ENCODE data around the gene FCGR2B.
"Not testable (repeated sequence)": the region's sequence is repeated elsewhere in the genome, so short reads cannot be mapped to it uniquely, and the experiment has no call there.

FCGR2B gene

GRCh38 chr1:161662684-161663339 is at the start of gene FCGR2B:
Gene FCGR2B, plus strand, starts transcription at chr1:161663143. Its CDS starts 99 bp downstream, at chr1:161663242.
- not testable (repeated sequence) for DNase-seq (ENCODE audit: low read depth, low spot score)

GRCh38 chr1:161616417-161616816 is 46.5 kb upstream of the FCGR2B start:
- DNase-seq (ENCODE audit: low read depth, low spot score): not testable (repeated sequence)

GRCh38 chr1:161618517-161618916 is 44.4 kb upstream of the FCGR2B start:
- not testable (repeated sequence) for DNase-seq (ENCODE audit: low read depth, low spot score)

GRCh38 chr1:161620399-161620798 is 42.5 kb upstream of the FCGR2B start:
- not testable (repeated sequence) for DNase-seq (ENCODE audit: low read depth, low spot score)

DNA sequence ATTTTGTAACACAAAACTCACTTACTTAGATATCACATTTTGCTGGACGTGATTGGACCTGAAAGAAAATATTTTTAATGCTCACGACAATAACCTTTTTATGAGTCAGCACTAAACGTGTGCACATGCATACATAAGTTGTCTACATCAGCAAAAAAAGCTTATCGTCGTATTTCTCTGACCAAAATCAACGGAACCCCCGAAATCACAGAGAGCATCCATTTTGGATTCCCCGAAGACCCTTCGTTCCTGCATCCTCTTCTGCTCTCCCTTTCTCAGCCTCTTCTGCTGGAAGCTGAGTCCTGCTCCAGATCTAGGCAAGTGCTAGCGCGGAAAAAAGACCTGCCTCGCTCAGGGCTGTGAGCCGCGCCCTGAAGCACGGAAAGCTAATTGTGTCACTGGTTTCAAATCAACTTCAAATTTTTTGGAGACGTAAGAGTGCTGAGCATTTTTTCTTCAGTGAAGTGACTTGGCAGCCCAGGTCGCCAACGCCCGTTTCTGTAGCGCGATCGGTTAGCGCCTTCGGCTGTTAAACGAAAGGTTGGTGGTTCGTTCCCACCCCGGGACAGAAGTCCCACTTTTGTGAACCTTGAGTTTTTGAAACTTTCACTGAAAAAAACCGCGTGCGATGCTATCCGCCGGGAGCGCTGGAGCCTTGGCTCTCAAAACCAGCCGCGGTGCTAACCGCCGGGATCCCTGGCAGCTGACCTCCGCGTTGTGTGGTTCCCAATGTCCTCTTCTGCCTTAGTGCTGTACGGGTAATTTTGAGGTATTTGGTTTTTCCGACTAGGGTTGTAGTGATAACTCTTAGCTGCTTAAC is 41.6 kb upstream of the FCGR2B start:
- DNase-seq (ENCODE audit: low read depth, low spot score): peak; percentile 77

GRCh38 chr1:161622054-161622453 is 40.9 kb upstream of the FCGR2B start:
- DNase-seq (ENCODE audit: low read depth, low spot score): not testable (repeated sequence)

DNA sequence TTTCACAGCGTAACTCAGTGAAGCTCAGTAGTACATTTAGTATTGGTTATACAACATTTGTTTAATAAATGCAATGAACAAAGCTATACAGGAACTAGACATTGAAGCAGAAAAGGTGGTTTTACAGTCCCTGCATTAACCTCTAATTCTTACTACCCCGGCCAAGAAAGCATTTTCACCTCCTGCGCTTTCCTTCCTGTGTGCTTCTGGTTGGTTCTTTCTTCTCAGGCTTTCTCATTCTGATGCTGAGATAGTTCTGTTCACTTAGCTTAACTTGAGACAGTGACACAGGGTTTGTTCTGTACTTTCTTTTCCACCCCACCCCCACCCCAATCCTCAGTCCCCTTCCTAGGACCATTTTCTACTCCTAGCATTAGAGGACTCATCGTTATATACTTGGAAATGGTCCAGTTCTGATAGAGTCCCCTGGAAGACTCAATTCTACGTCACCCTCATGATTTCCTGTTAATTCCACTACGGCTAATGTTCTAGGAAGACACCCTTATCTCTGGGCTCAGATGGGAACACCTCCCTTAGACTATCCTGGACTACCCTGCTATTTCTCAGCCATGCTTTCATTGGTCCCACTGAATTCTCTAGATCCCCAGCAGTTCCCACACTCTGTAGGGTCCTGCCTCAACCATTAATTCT is 39.4 kb upstream of the FCGR2B start:
- DNase-seq (ENCODE audit: low read depth, low spot score): not testable (repeated sequence)

GRCh38 chr1:161624605-161625004 is 38.3 kb upstream of the FCGR2B start:
- DNase-seq (ENCODE audit: low read depth, low spot score): not testable (repeated sequence)

GRCh38 chr1:161626445-161627146 is 36.3 kb upstream of the FCGR2B start:
- not testable (repeated sequence) for DNase-seq (ENCODE audit: low read depth, low spot score)

DNA sequence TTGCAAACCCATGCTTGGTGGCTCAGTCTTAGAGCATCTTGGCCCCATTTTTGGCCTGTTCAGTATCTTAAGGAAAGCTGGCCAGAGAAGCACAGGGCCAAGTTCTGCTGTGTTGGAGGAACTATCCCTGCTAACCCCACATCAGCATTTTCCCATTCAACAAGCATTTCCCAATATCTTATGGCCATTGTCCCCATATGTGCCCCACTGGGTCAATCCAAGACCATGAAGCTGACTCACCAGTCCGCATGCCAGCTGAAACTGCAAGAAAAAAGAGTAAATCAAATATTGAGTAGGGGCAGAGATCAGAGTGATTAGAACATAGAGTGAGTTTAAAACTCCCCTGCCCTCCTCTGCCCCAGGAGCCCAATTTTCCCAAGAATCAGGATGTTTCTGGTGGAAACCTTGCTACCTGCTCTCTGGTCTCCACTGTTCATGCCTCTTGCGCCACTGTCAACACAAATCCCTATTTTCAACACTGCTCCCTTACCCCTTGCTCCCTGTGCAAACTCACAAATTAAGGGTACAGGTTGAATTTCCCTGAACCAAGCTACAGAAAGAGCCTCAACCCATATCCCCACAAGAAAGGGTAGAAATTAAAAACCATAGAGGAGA is 32.7 kb upstream of the FCGR2B start:
- not testable (repeated sequence) for DNase-seq (ENCODE audit: low read depth, low spot score)

DNA sequence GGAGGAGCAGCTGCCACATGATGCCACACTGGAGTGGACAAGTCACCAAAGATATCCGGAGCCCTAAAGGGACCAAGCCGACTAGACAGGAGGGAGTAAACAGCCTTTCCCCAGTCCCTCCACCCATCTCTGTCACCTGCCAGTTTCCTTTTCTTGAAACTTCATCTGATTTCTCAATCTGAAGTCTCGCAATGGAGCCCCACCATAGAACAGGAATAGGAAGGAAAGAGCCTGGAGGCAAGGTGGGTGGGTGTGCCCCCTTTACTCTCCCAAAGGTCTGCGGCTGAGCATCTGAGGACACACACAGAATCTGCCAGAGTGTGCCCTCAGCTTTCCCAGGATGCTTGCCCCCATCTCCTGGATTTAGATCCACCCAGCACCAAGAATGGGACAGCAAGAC is 31.9 kb upstream of the FCGR2B start, which contains the start of gene FCGR3B:
FCGR3B (minus strand) TSS at position 101 of the 400 bp plus-strand sequence; CDS start at position 19, 82 bp downstream.
- DNase-seq (ENCODE audit: low read depth, low spot score): no peak

- not testable (repeated sequence) for DNase-seq (ENCODE audit: low read depth, low spot score)
These were observed 27.9 kb upstream of the FCGR2B start for GRCh38 chr1:161634993-161635392.

- not testable (repeated sequence) for DNase-seq (ENCODE audit: low read depth, low spot score)
These were observed 26.7 kb upstream of the FCGR2B start for GRCh38 chr1:161636189-161636782.

GRCh38 chr1:161636976-161637375 is 26.0 kb upstream of the FCGR2B start:
- DNase-seq (ENCODE audit: low read depth, low spot score): not testable (repeated sequence)

DNA sequence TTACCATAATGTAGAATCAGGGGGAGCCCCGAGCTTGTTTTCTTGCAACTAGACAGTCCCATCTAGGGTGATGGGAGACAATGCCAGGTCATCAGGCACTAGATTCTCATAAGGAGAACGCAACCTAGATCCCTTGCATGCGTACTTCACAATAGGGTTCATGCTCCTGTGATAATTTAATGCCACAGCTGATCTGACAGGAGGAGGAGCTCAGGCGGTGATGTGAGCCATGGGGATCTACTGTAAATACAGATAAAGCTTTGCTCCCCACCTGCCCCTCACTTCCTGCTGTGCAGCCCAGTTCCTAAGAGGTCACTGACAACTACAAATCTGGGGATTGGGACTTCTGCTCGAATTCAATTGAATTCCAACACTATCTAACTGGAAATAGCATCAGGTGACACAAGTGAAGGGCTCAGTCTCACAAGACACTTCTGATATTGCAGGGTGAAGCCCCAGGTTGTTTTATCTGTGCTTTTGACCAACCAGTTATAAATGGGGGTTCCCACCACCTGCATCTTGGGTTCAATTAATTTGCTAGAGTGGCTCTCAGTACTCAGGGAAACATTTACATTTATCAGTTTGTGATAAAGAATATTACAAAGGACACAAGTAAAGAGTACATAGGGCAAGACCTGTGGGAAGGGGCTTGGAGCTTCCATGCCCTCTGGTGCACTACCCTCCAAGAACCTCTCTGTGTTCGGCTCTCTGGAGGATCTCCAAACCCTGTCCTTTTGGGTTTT is 24.5 kb upstream of the FCGR2B start:
- DNase-seq (ENCODE audit: low read depth, low spot score): not testable (repeated sequence)

GRCh38 chr1:161639203-161639602 is 23.7 kb upstream of the FCGR2B start:
- not testable (repeated sequence) for DNase-seq (ENCODE audit: low read depth, low spot score)

DNA sequence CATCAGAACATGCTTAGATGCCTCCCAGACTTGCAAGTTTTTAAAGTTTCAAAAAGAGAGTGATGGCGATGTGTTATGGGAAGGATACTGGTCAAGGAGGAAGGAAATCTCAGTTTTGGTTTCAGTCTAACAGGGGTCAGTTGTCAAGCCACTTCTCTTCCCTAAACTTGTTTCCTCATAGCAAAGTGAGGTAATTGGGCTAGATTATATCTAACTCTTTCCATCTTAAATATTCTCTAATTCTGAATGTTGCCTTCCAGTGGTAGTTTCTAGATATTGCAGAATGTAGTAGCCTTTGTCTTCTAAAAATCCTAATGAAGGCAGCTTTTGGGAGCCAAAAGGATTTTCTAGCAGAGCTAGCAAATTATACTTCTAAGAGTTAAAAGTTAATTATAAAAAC is 20.2 kb upstream of the FCGR2B start:
- DNase-seq (ENCODE audit: low read depth, low spot score): not testable (repeated sequence)

GRCh38 chr1:161643481-161644208 is 19.3 kb upstream of the FCGR2B start:
- not testable (repeated sequence) for DNase-seq (ENCODE audit: low read depth, low spot score)

DNA sequence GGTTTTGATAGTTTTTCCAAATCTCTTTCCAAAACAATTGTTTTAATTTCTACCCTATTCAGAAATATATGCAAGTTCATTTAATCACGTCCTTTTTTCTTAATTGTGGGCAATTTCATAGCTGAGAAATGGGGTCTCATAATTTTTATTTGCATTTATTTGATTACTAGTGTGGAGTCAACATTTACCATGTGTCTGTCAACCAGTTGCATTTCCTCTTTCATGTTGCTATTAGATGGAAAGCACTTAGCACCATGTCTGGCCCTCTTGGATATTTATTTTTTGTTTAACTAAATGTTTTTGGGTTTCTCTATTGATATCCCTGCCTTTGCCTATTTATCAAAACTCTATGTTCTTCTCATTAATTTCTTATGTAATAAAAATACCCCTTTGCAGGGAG is 18.1 kb upstream of the FCGR2B start:
- DNase-seq (ENCODE audit: low read depth, low spot score): not testable (repeated sequence)
